Mesothelial cell of epicardium (in vitro differentiated cells): ENCODE measurements around the gene ANO2. TPM values are rescaled to one million over a fixed set of nuclear protein-coding genes. Genes with fewer than 3 reads are reported as not detected.

Source experiments
- DNase-seq, 2 experiments: peaks; one replicate each; pipeline ENCODE4 v3.0.0; 2021; ENCODE audit warnings: low spot score in 2 of 2; ENCODE audit not compliant: unreplicated experiment in 2 of 2
- H3K27ac Mint-ChIP-seq: 2 replicates; pipeline ENCODE4 v1.8.0; 2021; ENCODE audit warnings: mixed read lengths
- H3K27me3 Mint-ChIP-seq: 2 replicates; pipeline ENCODE4 v1.8.0; 2021; ENCODE audit warnings: low read depth, mixed read lengths
- H3K36me3 Mint-ChIP-seq: 2 replicates; pipeline ENCODE4 v1.8.0; 2021; ENCODE audit warnings: mixed read lengths
- H3K4me1 Mint-ChIP-seq: 2 replicates; pipeline ENCODE4 v1.8.0; 2021; ENCODE audit warnings: mixed read lengths
- H3K4me3 Mint-ChIP-seq: 2 replicates; pipeline ENCODE4 v1.8.0; 2021; ENCODE audit warnings: mild to moderate bottlenecking, moderate library complexity, mixed read lengths
- H3K9me3 Mint-ChIP-seq: 2 replicates; pipeline ENCODE4 v1.8.0; 2021; ENCODE audit warnings: mixed read lengths
- total RNA-seq: library from RNA; stranded (reverse); gene quantifications from 3 replicates; pipeline ENCODE4 v1.2.1, GENCODE V29; 2021
- TF ChIP-seq, protein P1 (sequence below): fragments of 200-600 bp; sonication (generic); IDR thresholded peaks from one replicate; pipeline ENCODE4 v1.5.0; 2021; ENCODE audit warnings: antibody characterized with exemption; ENCODE audit not compliant: unreplicated experiment

Gene ANO2
- total RNA-seq, 1 donor from 2014 or later: 6.3 TPM

DNA sequence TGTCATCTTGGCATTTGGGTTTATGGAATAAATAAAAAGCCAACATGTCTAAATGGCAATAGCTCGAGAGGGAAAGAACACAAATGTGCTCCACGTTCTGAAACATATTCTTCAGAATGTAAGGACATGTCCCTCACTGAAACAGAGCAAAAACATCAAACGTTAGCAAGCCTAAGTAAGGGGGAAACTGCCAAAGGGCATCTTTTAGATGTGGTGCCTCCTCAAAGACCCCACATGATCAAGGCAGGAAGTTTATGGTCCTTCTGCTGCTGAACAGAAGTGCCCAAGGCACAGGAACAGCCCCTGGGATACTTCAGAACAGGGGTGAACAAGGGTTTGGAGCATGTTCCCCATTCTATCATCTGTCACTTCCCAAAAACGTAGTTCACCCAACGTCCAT lies 227.0 kb downstream of the ANO2 start:
- no peaks in the 10 kb centered on the region for H3K36me3 Mint-ChIP-seq
- peaks cover 8% of the 10 kb centered on the region for H3K27me3 Mint-ChIP-seq
- no peak for DNase-seq
- no peaks in the 10 kb centered on the region for H3K9me3 Mint-ChIP-seq
- H3K4me1 Mint-ChIP-seq: no peaks in the 10 kb centered on the region
- no peak overlapping the region for H3K27ac Mint-ChIP-seq
- TF ChIP-seq, protein P1, sequence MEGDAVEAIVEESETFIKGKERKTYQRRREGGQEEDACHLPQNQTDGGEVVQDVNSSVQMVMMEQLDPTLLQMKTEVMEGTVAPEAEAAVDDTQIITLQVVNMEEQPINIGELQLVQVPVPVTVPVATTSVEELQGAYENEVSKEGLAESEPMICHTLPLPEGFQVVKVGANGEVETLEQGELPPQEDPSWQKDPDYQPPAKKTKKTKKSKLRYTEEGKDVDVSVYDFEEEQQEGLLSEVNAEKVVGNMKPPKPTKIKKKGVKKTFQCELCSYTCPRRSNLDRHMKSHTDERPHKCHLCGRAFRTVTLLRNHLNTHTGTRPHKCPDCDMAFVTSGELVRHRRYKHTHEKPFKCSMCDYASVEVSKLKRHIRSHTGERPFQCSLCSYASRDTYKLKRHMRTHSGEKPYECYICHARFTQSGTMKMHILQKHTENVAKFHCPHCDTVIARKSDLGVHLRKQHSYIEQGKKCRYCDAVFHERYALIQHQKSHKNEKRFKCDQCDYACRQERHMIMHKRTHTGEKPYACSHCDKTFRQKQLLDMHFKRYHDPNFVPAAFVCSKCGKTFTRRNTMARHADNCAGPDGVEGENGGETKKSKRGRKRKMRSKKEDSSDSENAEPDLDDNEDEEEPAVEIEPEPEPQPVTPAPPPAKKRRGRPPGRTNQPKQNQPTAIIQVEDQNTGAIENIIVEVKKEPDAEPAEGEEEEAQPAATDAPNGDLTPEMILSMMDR: no peak
- no peak overlapping the region for H3K4me3 Mint-ChIP-seq

DNA sequence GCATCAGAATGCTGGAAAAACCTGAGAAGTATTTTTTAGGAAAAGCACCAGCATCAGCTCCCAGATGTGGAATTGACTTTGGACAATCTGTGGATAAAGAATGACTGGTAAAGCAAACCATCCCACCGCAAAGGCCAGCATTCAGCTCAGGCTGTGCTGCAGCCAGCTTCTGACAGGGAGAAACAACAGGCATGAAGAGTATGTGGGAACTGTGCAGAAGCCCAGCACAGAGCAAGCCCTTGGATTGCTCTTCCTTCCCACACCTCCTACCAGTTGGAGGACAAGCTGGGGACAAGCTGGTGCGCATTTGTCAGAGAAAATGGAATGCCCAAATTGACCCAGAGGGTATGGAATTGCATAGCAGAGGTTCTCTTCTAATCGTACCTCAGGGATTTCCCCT lies 228.1 kb downstream of the ANO2 start:
- H3K4me1 Mint-ChIP-seq: no peaks in the 10 kb centered on the region
- no peaks in the 10 kb centered on the region for H3K9me3 Mint-ChIP-seq
- TF ChIP-seq, protein P1: no peak
- no peak overlapping the region for H3K4me3 Mint-ChIP-seq
- no peak overlapping the region for H3K27ac Mint-ChIP-seq
- no peaks in the 10 kb centered on the region for H3K36me3 Mint-ChIP-seq
- DNase-seq: no peak
- peaks cover 8% of the 10 kb centered on the region for H3K27me3 Mint-ChIP-seq

DNA sequence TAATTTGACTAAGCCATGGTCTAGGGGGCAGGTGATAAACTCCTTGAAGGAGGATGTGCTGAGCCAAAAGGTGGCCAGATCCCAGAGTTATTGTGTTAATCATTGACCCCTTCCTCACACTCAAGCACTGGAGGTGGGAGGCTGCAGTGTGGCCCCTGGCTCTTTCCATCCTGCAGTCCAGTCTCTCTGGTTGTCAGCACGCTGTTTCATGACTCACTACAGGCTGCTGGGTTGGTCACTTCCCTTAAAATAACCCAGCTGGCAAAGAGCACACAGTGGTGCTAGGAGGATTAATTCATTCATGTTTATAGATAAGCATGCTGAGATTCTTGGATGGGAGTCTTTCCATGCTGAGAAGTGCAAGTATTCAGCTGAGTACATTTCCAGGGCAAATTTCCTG lies 228.9 kb downstream of the ANO2 start:
- H3K27me3 Mint-ChIP-seq: peaks cover 8% of the 10 kb centered on the region
- no peaks in the 10 kb centered on the region for H3K36me3 Mint-ChIP-seq
- no peak for DNase-seq
- H3K27ac Mint-ChIP-seq: no peak overlapping the region
- H3K9me3 Mint-ChIP-seq: no peaks in the 10 kb centered on the region
- TF ChIP-seq, protein P1: no peak
- H3K4me1 Mint-ChIP-seq: peaks cover 7% of the 10 kb centered on the region
- no peak overlapping the region for H3K4me3 Mint-ChIP-seq

DNA sequence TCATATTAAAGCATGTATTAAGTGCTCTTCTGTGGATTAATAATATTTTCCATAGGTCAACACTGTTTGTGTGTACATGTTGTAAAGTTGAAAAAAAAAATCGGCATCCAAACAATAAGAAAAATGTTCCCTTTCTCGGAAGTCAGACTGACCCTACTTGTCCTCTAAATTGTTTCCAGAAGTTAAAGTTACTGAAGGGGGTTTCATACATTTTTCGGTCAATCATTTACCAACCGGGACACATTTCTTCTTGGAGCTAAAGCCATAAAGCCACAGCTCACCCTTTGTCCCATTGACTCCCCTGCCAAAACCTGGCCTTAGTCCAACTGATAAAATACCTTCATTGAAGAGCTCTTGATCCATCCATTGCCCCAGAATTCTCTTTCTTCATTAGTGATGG lies 230.0 kb downstream of the ANO2 start:
- no peaks in the 10 kb centered on the region for H3K9me3 Mint-ChIP-seq
- H3K27me3 Mint-ChIP-seq: peaks cover 8% of the 10 kb centered on the region
- H3K36me3 Mint-ChIP-seq: peaks cover 1% of the 10 kb centered on the region
- TF ChIP-seq, protein P1: no peak
- DNase-seq: no peak
- H3K27ac Mint-ChIP-seq: no peak overlapping the region
- H3K4me1 Mint-ChIP-seq: peaks cover 9% of the 10 kb centered on the region
- no peak overlapping the region for H3K4me3 Mint-ChIP-seq

DNA sequence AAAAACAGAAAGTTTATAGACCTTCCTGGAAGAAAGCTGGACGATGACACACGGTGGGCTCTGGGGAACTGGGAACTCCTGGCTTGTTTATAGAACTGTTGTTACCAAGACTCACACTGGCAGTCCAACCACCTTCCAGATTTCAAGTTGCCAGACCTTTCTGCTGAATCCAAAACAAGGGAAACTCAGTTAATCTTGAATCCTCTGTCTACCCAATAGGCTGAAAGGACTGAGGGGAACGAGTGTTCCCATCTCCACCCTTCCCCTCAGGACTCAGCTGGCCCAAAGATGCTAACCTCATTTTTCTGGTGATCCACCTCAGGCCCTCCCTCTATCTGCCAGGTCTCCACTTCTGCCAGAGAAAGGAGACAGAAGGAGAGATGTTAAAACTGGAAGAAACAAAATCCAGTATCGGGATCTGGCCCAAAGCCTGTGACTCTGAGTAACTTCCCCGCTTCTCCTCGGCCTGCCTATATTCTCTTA lies 231.4 kb downstream of the ANO2 start:
- no peak overlapping the region for H3K27ac Mint-ChIP-seq
- H3K36me3 Mint-ChIP-seq: peaks cover 1% of the 10 kb centered on the region

More for the DNA sequence above, 231.4 kb downstream of the ANO2 start:
- Mint-ChIP-seq H3K4me3 (no peak overlapping the region), H3K27me3 (peaks cover 2% of the 10 kb centered on the region), H3K9me3 (no peaks in the 10 kb centered on the region), H3K4me1 (peaks cover 9% of the 10 kb centered on the region)
- no peak for DNase-seq
- TF ChIP-seq, protein P1: no peak
